ENCODE data around the gene HABP4. TPM values are rescaled to one million over a fixed set of nuclear protein-coding genes. Genes with fewer than 3 reads are reported as not detected.

Gene HABP4
- total RNA-seq, 4 donors from 2014 or later = 18.4 to 24.1 (median 20.8) TPM

DNA sequence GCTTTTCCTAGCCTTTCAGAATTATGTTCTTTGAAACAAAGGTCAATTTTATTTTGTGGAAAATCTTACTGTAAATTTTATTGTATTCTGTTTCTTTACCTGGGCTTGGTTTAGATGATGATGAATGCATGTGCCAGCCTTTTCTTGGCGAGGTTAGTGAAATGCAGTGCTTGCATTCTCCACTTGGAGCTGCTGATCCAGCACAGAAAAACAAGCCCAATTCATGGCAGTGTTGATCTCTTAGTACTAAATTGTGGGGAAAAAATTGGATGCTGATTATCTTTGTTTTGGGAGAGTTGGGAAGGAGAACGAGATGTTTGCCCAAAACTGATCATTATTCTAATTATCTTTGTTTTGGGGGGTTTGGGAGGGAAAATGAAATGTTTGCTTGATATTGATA, 3.7 kb downstream of the HABP4 start:
- 57 to 59% methylated on average over 2 of the region's 2 CpGs for WGBS, 2 donors
- H3K27me3 ChIP-seq = no peaks in the 10 kb centered on the region
- H3K4me1 ChIP-seq = peaks cover 3 to 4% of the 10 kb centered on the region in 2 donors
- peak; percentile 37 to 40 for DNase-seq
- no peaks in the 10 kb centered on the region for H3K36me3 ChIP-seq
- H3K4me3 ChIP-seq (replicated peaks in 1 of 3) = no peak overlapping the region
- no peak for TF ChIP-seq POLR2A (IDR thresholded peaks at IDR 0.05)
- TF ChIP-seq, protein P1, sequence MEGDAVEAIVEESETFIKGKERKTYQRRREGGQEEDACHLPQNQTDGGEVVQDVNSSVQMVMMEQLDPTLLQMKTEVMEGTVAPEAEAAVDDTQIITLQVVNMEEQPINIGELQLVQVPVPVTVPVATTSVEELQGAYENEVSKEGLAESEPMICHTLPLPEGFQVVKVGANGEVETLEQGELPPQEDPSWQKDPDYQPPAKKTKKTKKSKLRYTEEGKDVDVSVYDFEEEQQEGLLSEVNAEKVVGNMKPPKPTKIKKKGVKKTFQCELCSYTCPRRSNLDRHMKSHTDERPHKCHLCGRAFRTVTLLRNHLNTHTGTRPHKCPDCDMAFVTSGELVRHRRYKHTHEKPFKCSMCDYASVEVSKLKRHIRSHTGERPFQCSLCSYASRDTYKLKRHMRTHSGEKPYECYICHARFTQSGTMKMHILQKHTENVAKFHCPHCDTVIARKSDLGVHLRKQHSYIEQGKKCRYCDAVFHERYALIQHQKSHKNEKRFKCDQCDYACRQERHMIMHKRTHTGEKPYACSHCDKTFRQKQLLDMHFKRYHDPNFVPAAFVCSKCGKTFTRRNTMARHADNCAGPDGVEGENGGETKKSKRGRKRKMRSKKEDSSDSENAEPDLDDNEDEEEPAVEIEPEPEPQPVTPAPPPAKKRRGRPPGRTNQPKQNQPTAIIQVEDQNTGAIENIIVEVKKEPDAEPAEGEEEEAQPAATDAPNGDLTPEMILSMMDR (IDR thresholded peaks at IDR 0.05) = peak in 5 of 6 experiments; percentile 46 to 67 (median 63)
- no peaks in the 10 kb centered on the region for H3K9me3 ChIP-seq
- intact Hi-C loops (cut with DNase I) = loop anchor here (5.0 kb wide), 1 partner anchor 214 kb away; no protein-coding TSS in a partner anchor
- no peak overlapping the region for H3K27ac ChIP-seq

DNA sequence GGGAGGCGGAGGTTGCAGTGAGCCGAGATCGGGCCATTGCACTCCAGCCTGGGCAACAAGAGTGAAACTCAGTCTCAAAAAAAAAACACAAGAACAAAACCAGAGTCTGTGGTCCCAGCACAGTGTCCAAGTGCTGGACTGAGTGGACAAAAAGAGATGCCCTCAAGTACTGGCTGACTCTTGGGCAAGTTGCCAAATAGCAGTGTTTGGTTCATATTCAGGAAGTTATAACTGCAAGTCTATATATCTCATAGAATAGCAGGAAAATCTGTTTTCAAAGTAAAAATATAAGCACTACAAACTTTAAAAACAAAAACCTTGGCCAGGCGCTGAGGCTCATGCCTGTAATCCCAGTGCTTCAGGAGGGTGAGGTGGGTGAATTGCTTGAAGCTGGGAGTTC, 7.3 kb downstream of the HABP4 start:
- no peak for DNase-seq
- H3K4me3 ChIP-seq (replicated peaks in 1 of 3) = no peak overlapping the region
- no peaks in the 10 kb centered on the region for H3K4me1 ChIP-seq
- no peak for TF ChIP-seq POLR2A (IDR thresholded peaks at IDR 0.05)
- TF ChIP-seq, protein P1 (IDR thresholded peaks at IDR 0.05) = no peak
- no peaks in the 10 kb centered on the region for H3K27me3 ChIP-seq
- H3K36me3 ChIP-seq = no peaks in the 10 kb centered on the region
- intact Hi-C loops (cut with DNase I) = no loop called here
- 77 to 82% methylated on average over 4 of the region's 4 CpGs for WGBS, 2 donors
- no peak overlapping the region for H3K27ac ChIP-seq
- no peaks in the 10 kb centered on the region for H3K9me3 ChIP-seq

DNA sequence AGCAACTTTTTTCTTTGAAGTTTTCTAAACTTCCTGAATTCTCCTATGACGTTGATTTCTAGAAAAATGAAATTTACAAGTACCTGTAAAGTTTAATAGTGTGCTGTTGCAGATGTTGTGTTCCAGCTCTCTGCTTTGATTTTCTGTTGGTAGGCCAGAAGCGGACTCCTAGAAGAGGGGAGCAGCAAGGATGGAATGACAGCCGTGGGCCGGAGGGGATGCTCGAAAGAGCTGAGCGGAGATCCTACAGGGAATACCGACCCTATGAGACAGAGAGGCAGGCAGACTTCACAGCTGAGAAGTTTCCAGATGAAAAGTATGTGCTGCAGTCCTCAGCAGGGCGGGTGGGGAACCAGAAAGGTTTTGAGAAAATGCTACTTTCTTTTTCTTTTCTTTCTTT, 8.3 kb downstream of the HABP4 start:
- Histone ChIP-seq H3K27me3 (no peaks in the 10 kb centered on the region), H3K4me3 (replicated peaks in 1 of 3) (no peak overlapping the region), H3K36me3 (no peaks in the 10 kb centered on the region), H3K4me1 (no peaks in the 10 kb centered on the region), H3K27ac (no peak overlapping the region), H3K9me3 (no peaks in the 10 kb centered on the region)
- 95 to 96% methylated on average over 8 of the region's 8 CpGs for WGBS, 2 donors
- no peak for DNase-seq
- intact Hi-C loops (cut with DNase I) = no loop called here
- TF ChIP-seq POLR2A (IDR thresholded peaks at IDR 0.05) = no peak
- TF ChIP-seq, protein P1 (IDR thresholded peaks at IDR 0.05) = no peak

DNA sequence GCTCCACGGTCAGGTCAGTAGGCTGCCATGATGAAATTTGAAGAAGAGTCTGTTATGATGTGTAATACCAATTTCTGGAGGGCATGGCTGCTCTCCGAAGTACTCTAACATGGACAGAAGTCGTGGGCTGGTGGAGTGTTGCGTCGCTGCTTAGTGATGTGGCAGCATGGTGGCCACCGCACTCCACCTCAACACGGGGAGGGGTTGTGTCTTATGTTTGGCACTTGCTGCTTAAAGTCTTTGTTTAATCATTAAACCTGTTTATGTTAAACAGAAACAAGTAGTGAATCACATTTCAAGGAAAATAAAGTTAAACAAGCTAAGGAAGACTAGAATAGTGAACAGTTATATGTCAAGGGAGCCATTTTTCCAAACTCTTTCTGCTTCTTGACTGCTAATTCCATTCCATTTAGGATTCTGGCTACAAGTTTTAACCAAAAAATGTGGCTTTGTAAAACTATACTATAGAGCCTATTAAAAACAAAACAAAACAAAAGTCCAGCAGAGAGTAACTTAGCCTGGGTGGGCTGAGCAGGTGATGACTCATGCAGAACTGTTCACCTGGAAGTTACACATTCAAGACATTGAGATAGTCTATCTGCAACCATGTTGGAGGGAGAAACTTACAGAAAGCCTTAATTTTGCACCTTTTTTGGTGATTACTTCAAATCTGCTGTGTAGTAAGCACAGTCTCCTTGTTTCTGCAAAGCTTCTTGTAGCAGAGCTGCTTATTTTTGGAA, 9.5 kb downstream of the HABP4 start:
- Histone ChIP-seq H3K4me3 (replicated peaks in 1 of 3) (no peak overlapping the region), H3K9me3 (no peaks in the 10 kb centered on the region), H3K4me1 (no peaks in the 10 kb centered on the region), H3K27me3 (no peaks in the 10 kb centered on the region), H3K27ac (no peak overlapping the region), H3K36me3 (no peaks in the 10 kb centered on the region)
- 92 to 97% methylated on average over 7 of the region's 7 CpGs for WGBS, 2 donors
- no peak for TF ChIP-seq POLR2A (IDR thresholded peaks at IDR 0.05)
- TF ChIP-seq, protein P1 (IDR thresholded peaks at IDR 0.05) = no peak
- DNase-seq = no peak
- intact Hi-C loops (cut with DNase I) = no loop called here

DNA sequence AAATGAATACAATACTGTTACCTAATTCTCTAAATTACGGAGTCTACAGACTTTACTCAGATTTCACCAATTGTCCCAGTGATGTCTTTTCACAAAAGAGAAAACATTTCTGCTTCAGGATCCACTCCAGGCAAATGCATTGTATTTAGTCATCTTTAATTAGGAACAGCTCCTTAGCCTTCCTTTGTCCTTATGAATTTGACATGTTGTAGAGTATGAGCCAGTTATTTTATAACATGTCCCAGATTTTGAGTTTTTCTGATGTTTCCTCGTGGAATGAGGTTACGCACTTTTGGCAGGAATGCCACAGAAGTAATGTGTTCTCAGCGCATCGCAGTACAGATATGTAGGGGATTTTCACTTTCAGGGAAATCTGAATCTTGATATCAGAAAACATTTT, 10.5 kb downstream of the HABP4 start:
- WGBS, 2 donors = 94 to 95% methylated on average over 5 of the region's 5 CpGs
- TF ChIP-seq, protein P1 (IDR thresholded peaks at IDR 0.05) = no peak
- Histone ChIP-seq H3K4me1 (no peaks in the 10 kb centered on the region), H3K27ac (no peak overlapping the region), H3K36me3 (no peaks in the 10 kb centered on the region), H3K9me3 (no peaks in the 10 kb centered on the region), H3K4me3 (replicated peaks in 1 of 3) (no peak overlapping the region), H3K27me3 (no peaks in the 10 kb centered on the region)
- intact Hi-C loops (cut with DNase I) = no loop called here
- no peak for DNase-seq
